OCI-LY3 (cell line): ENCODE measurements around the gene PRIMA1.

ENCODE experiments used
- EZH2phosphoT487 ChIP-seq: fragments of 200-600 bp; shearing (Covaris generic); IDR thresholded peaks from 2 replicates; pipeline ENCODE4 v1.6.1; 2018; ENCODE audit warnings: antibody characterized with exemption, mixed run types, low read depth
- TF ChIP-seq, protein P1 (sequence below): fragments of 200-600, 300-600 bp; sonication (generic); IDR thresholded peaks from 2 replicates; pipeline ENCODE4 v1.5.1; 2014; ENCODE audit warnings: antibody characterized with exemption, low read length, low read depth

GRCh38 chr14:93693914-93694313 lies 94.4 kb downstream of the PRIMA1 start:
- TF ChIP-seq, protein P1, sequence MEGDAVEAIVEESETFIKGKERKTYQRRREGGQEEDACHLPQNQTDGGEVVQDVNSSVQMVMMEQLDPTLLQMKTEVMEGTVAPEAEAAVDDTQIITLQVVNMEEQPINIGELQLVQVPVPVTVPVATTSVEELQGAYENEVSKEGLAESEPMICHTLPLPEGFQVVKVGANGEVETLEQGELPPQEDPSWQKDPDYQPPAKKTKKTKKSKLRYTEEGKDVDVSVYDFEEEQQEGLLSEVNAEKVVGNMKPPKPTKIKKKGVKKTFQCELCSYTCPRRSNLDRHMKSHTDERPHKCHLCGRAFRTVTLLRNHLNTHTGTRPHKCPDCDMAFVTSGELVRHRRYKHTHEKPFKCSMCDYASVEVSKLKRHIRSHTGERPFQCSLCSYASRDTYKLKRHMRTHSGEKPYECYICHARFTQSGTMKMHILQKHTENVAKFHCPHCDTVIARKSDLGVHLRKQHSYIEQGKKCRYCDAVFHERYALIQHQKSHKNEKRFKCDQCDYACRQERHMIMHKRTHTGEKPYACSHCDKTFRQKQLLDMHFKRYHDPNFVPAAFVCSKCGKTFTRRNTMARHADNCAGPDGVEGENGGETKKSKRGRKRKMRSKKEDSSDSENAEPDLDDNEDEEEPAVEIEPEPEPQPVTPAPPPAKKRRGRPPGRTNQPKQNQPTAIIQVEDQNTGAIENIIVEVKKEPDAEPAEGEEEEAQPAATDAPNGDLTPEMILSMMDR, result no peak
- TF ChIP-seq EZH2phosphoT487, result no peak
